A673 (cell line): ENCODE measurements around the gene TSPEAR.

ENCODE experiments used
- CTCF ChIP-seq: fragments of 300-800, 200-600 bp; sonication (generic); conservative IDR thresholded peaks from 2 replicates; pipeline ENCODE4 v1.5.1; 2017; ENCODE audit warnings: low read depth, mild to moderate bottlenecking, antibody characterized with exemption, low read length, moderate library complexity, mixed read lengths
- EZH2 ChIP-seq: fragments of 200-600 bp; sonication (generic); IDR thresholded peaks from 2 replicates; pipeline ENCODE4 v1.6.1; 2017; ENCODE audit warnings: borderline replicate concordance, low read depth, mild to moderate bottlenecking, mixed read lengths, antibody characterized with exemption, low read length; ENCODE audit not compliant: poor library complexity, severe bottlenecking

- no peak for TF ChIP-seq CTCF
- no peak for TF ChIP-seq EZH2
Measured at GRCh38 chr21:44682580-44683151, 28.7 kb downstream of the TSPEAR start.
